Measurements from ENCODE around the gene VWA5B1.

GRCh38 chr1:20366056-20366462 lies 75.4 kb downstream of the VWA5B1 start:
- no peak for TF ChIP-seq POLR2A (IDR thresholded peaks at IDR 0.05; ENCODE audit: low read length)
- TF ChIP-seq GATA1 (IDR thresholded peaks at IDR 0.05; ENCODE audit: low read depth, low read length): no peak
